Erythroblast (primary cell): ENCODE data around the gene PPFIBP2.
"Not testable (repeated sequence)": the region's sequence is repeated elsewhere in the genome, so short reads cannot be mapped to it uniquely, and the experiment has no call there.

Experiments used
- DNase-seq, 2 experiments: peaks; one replicate each; lab custom pipeline; 2025; lab: John Stamatoyannopoulos, UW
- GATA1 ChIP-seq: IDR thresholded peaks from 2 replicates; pipeline ENCODE4 v1.6.1; 2011; ENCODE audit warnings: low read depth, mild to moderate bottlenecking, control low read depth, low read length, moderate library complexity
- POLR2A ChIP-seq: IDR thresholded peaks from 2 replicates; pipeline ENCODE4 v1.6.1; 2011; ENCODE audit warnings: mild to moderate bottlenecking, low read length

PPFIBP2 gene

GRCh38 chr11:7511401-7511800 lies 2.4 kb upstream of the PPFIBP2 start:
- TF ChIP-seq POLR2A (no peak), GATA1 (no peak)
- DNase-seq, result no peak

- no peak for DNase-seq
Observed at GRCh38 chr11:7512525-7513233, 1.1 kb upstream of the PPFIBP2 start.

GRCh38 chr11:7514099-7514591 lies 346 bp downstream of the PPFIBP2 start:
- DNase-seq, result no peak
- TF ChIP-seq GATA1 (no peak), POLR2A (no peak)

More at GRCh38 chr11:7512525-7513233, 1.1 kb upstream of the PPFIBP2 start:
- TF ChIP-seq GATA1 (no peak), POLR2A (no peak)

GRCh38 chr11:7515447-7515886 lies 1.7 kb downstream of the PPFIBP2 start:
- DNase-seq, result no peak
- TF ChIP-seq GATA1 (no peak), POLR2A (no peak)

GRCh38 chr11:7516475-7516874 lies 2.7 kb downstream of the PPFIBP2 start:
- DNase-seq, result no peak
- TF ChIP-seq GATA1 (no peak), POLR2A (no peak)

GRCh38 chr11:7517743-7518142 lies 3.9 kb downstream of the PPFIBP2 start:
- DNase-seq, result not testable (repeated sequence)

GRCh38 chr11:7518811-7519562 lies 5.2 kb downstream of the PPFIBP2 start:
- TF ChIP-seq POLR2A, result no peak
- TF ChIP-seq GATA1, result no peak
- DNase-seq, result no peak

- no peak for DNase-seq
Observed at GRCh38 chr11:7520011-7520942, 6.5 kb downstream of the PPFIBP2 start.

GRCh38 chr11:7520981-7521487 lies 7.2 kb downstream of the PPFIBP2 start:
- DNase-seq, result no peak
- TF ChIP-seq POLR2A (no peak), GATA1 (no peak)

More at GRCh38 chr11:7520011-7520942, 6.5 kb downstream of the PPFIBP2 start:
- no peak for TF ChIP-seq GATA1
- TF ChIP-seq POLR2A, result no peak

- DNase-seq, result no peak
- TF ChIP-seq GATA1, result no peak
- no peak for TF ChIP-seq POLR2A
Observed at GRCh38 chr11:7522121-7522520, 8.3 kb downstream of the PPFIBP2 start.

- no peak for TF ChIP-seq POLR2A
- no peak for TF ChIP-seq GATA1
- no peak for DNase-seq
Observed at GRCh38 chr11:7522546-7522945, 8.7 kb downstream of the PPFIBP2 start.

GRCh38 chr11:7523416-7524210 lies 9.8 kb downstream of the PPFIBP2 start:
- TF ChIP-seq POLR2A, result no peak
- TF ChIP-seq GATA1, result no peak
- DNase-seq, result no peak
